ENCODE measurements around the gene DCAF11. TPM values are rescaled to one million over a fixed set of nuclear protein-coding genes. Genes with fewer than 3 reads are reported as not detected.

The DCAF11 gene
- total RNA-seq, 2 experiments from 2014 or later = 106 to 116 TPM

GRCh38 chr14:24072436-24072835 is 42.1 kb upstream of the DCAF11 start:
- H3K9me3 Mint-ChIP-seq = no peaks in the 10 kb centered on the region

GRCh38 chr14:24072881-24073877 is 41.4 kb upstream of the DCAF11 start:
- DNase-seq = no peak
- peaks cover 15% of the 10 kb centered on the region for H3K4me1 Mint-ChIP-seq
- no peak overlapping the region for H3K27ac Mint-ChIP-seq
- H3K27me3 Mint-ChIP-seq = peaks cover 2% of the 10 kb centered on the region
- no peaks in the 10 kb centered on the region for H3K36me3 Mint-ChIP-seq (ENCODE audit: low read depth)
- ChIA-PET CTCF (interaction anchor here (1.2 to 1.8 kb wide), 2 partner anchors 21 to 36 kb away, joined by 3 to 5 read pairs; partner anchors contain the start of gene CARMIL3), POLR2A (no interaction called here)
- no peak overlapping the region for H3K4me3 Mint-ChIP-seq
- no peaks in the 10 kb centered on the region for H3K9me3 Mint-ChIP-seq

More at GRCh38 chr14:24072436-24072835, 42.1 kb upstream of the DCAF11 start:
- peaks cover 15% of the 10 kb centered on the region for H3K4me1 Mint-ChIP-seq
- H3K27me3 Mint-ChIP-seq = peaks cover 2% of the 10 kb centered on the region
- H3K36me3 Mint-ChIP-seq (ENCODE audit: low read depth) = no peaks in the 10 kb centered on the region
- ChIA-PET POLR2A (no interaction called here), CTCF (interaction anchor here (1.2 kb wide), 1 partner anchor 36 kb away, joined by 3 read pairs; no protein-coding TSS in a partner anchor)
- H3K27ac Mint-ChIP-seq = no peak overlapping the region
- DNase-seq = no peak
- no peak overlapping the region for H3K4me3 Mint-ChIP-seq

GRCh38 chr14:24074625-24075484 is 39.7 kb upstream of the DCAF11 start:
- peak overlapping the region; percentile 85 for H3K27ac Mint-ChIP-seq
- no peak for DNase-seq
- peaks cover 20% of the 10 kb centered on the region for H3K4me1 Mint-ChIP-seq
- H3K9me3 Mint-ChIP-seq = no peaks in the 10 kb centered on the region
- POLR2A ChIA-PET = no interaction called here
- CTCF ChIA-PET = interaction anchor here (1.1 to 2.1 kb wide), 5 partner anchors 10 to 105 kb away, joined by 3 to 8 read pairs (median 4); partner anchors contain the start of gene CARMIL3
- H3K36me3 Mint-ChIP-seq (ENCODE audit: low read depth) = no peaks in the 10 kb centered on the region
- no peak overlapping the region for H3K4me3 Mint-ChIP-seq
- peaks cover 4% of the 10 kb centered on the region for H3K27me3 Mint-ChIP-seq

GRCh38 chr14:24075485-24076301 is 38.9 kb upstream of the DCAF11 start:
- H3K9me3 Mint-ChIP-seq = no peaks in the 10 kb centered on the region
- DNase-seq = no peak
- H3K36me3 Mint-ChIP-seq (ENCODE audit: low read depth) = no peaks in the 10 kb centered on the region
- ChIA-PET CTCF (interaction anchor here (1.4 to 2.1 kb wide), 2 partner anchors 15 to 16 kb away, joined by 3 to 8 read pairs; no protein-coding TSS in a partner anchor), POLR2A (no interaction called here)
- peak overlapping the region; percentile 8 for H3K4me3 Mint-ChIP-seq
- H3K27me3 Mint-ChIP-seq = peaks cover 2% of the 10 kb centered on the region
- peaks cover 28% of the 10 kb centered on the region for H3K4me1 Mint-ChIP-seq
- peak overlapping the region; percentile 85 for H3K27ac Mint-ChIP-seq

- H3K4me1 Mint-ChIP-seq = peaks cover 31% of the 10 kb centered on the region
- H3K4me3 Mint-ChIP-seq = no peak overlapping the region
- no peaks in the 10 kb centered on the region for H3K36me3 Mint-ChIP-seq (ENCODE audit: low read depth)
- no peak for DNase-seq
- H3K27me3 Mint-ChIP-seq = peaks cover 2% of the 10 kb centered on the region
- H3K9me3 Mint-ChIP-seq = no peaks in the 10 kb centered on the region
- POLR2A ChIA-PET = no interaction called here
- CTCF ChIA-PET = interaction anchor here (2.1 kb wide), 1 partner anchor 14 kb away, joined by 8 read pairs; no protein-coding TSS in a partner anchor
- H3K27ac Mint-ChIP-seq = no peak overlapping the region
Observed at GRCh38 chr14:24076302-24076601, 38.3 kb upstream of the DCAF11 start.

- DNase-seq = no peak
- no peaks in the 10 kb centered on the region for H3K9me3 Mint-ChIP-seq
- POLR2A ChIA-PET = interaction anchor here (0.6 kb wide), 1 partner anchor 64 kb away, joined by 6 read pairs; the partner anchor contains the start of gene EMC9
- CTCF ChIA-PET = no interaction called here
- H3K27me3 Mint-ChIP-seq = peaks cover 2% of the 10 kb centered on the region
- no peaks in the 10 kb centered on the region for H3K36me3 Mint-ChIP-seq (ENCODE audit: low read depth)
- peaks cover 36% of the 10 kb centered on the region for H3K4me1 Mint-ChIP-seq
- no peak overlapping the region for H3K4me3 Mint-ChIP-seq
- peak overlapping the region; percentile 15 for H3K27ac Mint-ChIP-seq
Observed at GRCh38 chr14:24077086-24077485, 37.5 kb upstream of the DCAF11 start.

- peaks cover 3% of the 10 kb centered on the region for H3K27me3 Mint-ChIP-seq
- no peak overlapping the region for H3K4me3 Mint-ChIP-seq
- peak overlapping the region; percentile 65 for H3K27ac Mint-ChIP-seq
- H3K36me3 Mint-ChIP-seq (ENCODE audit: low read depth) = no peaks in the 10 kb centered on the region
- DNase-seq = no peak
- H3K4me1 Mint-ChIP-seq = peaks cover 42% of the 10 kb centered on the region
- POLR2A ChIA-PET = no interaction called here
- no peaks in the 10 kb centered on the region for H3K9me3 Mint-ChIP-seq
- CTCF ChIA-PET = no interaction called here
Observed at GRCh38 chr14:24078146-24078545, 36.4 kb upstream of the DCAF11 start.

GRCh38 chr14:24079491-24080141 is 35.0 kb upstream of the DCAF11 start:
- peak overlapping the region; percentile 58 for H3K27ac Mint-ChIP-seq
- no peaks in the 10 kb centered on the region for H3K36me3 Mint-ChIP-seq (ENCODE audit: low read depth)
- POLR2A ChIA-PET = no interaction called here
- CTCF ChIA-PET = interaction anchor here (1.1 to 3.8 kb wide), 6 partner anchors 9 to 68 kb away, joined by 3 to 36 read pairs (median 6); partner anchors contain the start of gene PCK2
- peaks cover 3% of the 10 kb centered on the region for H3K27me3 Mint-ChIP-seq
- H3K9me3 Mint-ChIP-seq = no peaks in the 10 kb centered on the region
- peak overlapping the region; percentile 79 for H3K4me3 Mint-ChIP-seq
- DNase-seq = no peak
- peaks cover 42% of the 10 kb centered on the region for H3K4me1 Mint-ChIP-seq

GRCh38 chr14:24080142-24080530 is 34.4 kb upstream of the DCAF11 start:
- ChIA-PET CTCF (interaction anchor here (1.1 to 3.8 kb wide), 6 partner anchors 8 to 29 kb away, joined by 3 to 36 read pairs (median 6); partner anchors contain the start of gene PCK2), POLR2A (no interaction called here)
- Mint-ChIP-seq H3K4me1 (peaks cover 40% of the 10 kb centered on the region), H3K9me3 (no peaks in the 10 kb centered on the region), H3K27ac (peak overlapping the region; percentile 90), H3K36me3 (ENCODE audit: low read depth) (no peaks in the 10 kb centered on the region), H3K27me3 (peaks cover 3% of the 10 kb centered on the region), H3K4me3 (peak overlapping the region; percentile 79)
- DNase-seq = no peak

- no peaks in the 10 kb centered on the region for H3K9me3 Mint-ChIP-seq
Observed at GRCh38 chr14:24080888-24081738, 33.5 kb upstream of the DCAF11 start.

GRCh38 chr14:24081739-24082211 is 32.8 kb upstream of the DCAF11 start:
- no peak for DNase-seq
- H3K36me3 Mint-ChIP-seq (ENCODE audit: low read depth) = no peaks in the 10 kb centered on the region
- peak overlapping the region; percentile 90 for H3K27ac Mint-ChIP-seq
- H3K27me3 Mint-ChIP-seq = peaks cover 3% of the 10 kb centered on the region
- no peaks in the 10 kb centered on the region for H3K9me3 Mint-ChIP-seq
- CTCF ChIA-PET = interaction anchor here (1.0 to 3.8 kb wide), 7 partner anchors 9 to 79 kb away, joined by 3 to 36 read pairs (median 5); partner anchors contain the start of genes IRF9 and PCK2
- peak overlapping the region; percentile 72 for H3K4me3 Mint-ChIP-seq
- POLR2A ChIA-PET = no interaction called here
- peaks cover 27% of the 10 kb centered on the region for H3K4me1 Mint-ChIP-seq

More at GRCh38 chr14:24080888-24081738, 33.5 kb upstream of the DCAF11 start:
- H3K36me3 Mint-ChIP-seq (ENCODE audit: low read depth) = no peaks in the 10 kb centered on the region
- H3K27me3 Mint-ChIP-seq = peaks cover 3% of the 10 kb centered on the region
- CTCF ChIA-PET = interaction anchor here (1.0 to 3.8 kb wide), 9 partner anchors 9 to 37 kb away, joined by 3 to 36 read pairs (median 3); partner anchors contain the start of gene PCK2
- POLR2A ChIA-PET = no interaction called here
- H3K4me3 Mint-ChIP-seq = peak overlapping the region; percentile 79
- DNase-seq = peak; percentile 79
- peaks cover 31% of the 10 kb centered on the region for H3K4me1 Mint-ChIP-seq
- H3K27ac Mint-ChIP-seq = peak overlapping the region; percentile 90
